Measurements from ENCODE around the gene GRAP. TPM values are rescaled to one million over a fixed set of nuclear protein-coding genes. Genes with fewer than 3 reads are reported as not detected.
A peak's percentile ranks its signal among the peaks of the same experiment; 100 is the strongest.

GRAP gene
- total RNA-seq, 2 donors from 2014 or later: 2.5 to 5.6 TPM

GRCh38 chr17:18985475-18985874, 61.3 kb downstream of the GRAP start:
- Histone ChIP-seq H3K4me3 (no peak overlapping the region), H3K36me3 (no peaks in the 10 kb centered on the region), H3K27me3 (no peaks in the 10 kb centered on the region), H3K27ac (peak overlapping the region; percentile 80 to 84), H3K4me1 (peaks cover 0 to 51% of the 10 kb centered on the region in 2 donors), H3K9me3 (no peaks in the 10 kb centered on the region)
- TF ChIP-seq, protein P1, sequence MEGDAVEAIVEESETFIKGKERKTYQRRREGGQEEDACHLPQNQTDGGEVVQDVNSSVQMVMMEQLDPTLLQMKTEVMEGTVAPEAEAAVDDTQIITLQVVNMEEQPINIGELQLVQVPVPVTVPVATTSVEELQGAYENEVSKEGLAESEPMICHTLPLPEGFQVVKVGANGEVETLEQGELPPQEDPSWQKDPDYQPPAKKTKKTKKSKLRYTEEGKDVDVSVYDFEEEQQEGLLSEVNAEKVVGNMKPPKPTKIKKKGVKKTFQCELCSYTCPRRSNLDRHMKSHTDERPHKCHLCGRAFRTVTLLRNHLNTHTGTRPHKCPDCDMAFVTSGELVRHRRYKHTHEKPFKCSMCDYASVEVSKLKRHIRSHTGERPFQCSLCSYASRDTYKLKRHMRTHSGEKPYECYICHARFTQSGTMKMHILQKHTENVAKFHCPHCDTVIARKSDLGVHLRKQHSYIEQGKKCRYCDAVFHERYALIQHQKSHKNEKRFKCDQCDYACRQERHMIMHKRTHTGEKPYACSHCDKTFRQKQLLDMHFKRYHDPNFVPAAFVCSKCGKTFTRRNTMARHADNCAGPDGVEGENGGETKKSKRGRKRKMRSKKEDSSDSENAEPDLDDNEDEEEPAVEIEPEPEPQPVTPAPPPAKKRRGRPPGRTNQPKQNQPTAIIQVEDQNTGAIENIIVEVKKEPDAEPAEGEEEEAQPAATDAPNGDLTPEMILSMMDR (IDR thresholded peaks at IDR 0.05): no peak
- DNase-seq (ENCODE audit: low spot score): no peak

GRCh38 chr17:18984273-18985114, 62.3 kb downstream of the GRAP start:
- Histone ChIP-seq H3K27me3 (no peaks in the 10 kb centered on the region), H3K27ac (peak overlapping the region; percentile 80 to 84), H3K4me1 (peaks cover 0 to 41% of the 10 kb centered on the region in 2 donors), H3K4me3 (no peak overlapping the region), H3K9me3 (no peaks in the 10 kb centered on the region), H3K36me3 (peaks cover 2% of the 10 kb centered on the region)
- TF ChIP-seq, protein P1 (IDR thresholded peaks at IDR 0.05): no peak
- no peak for DNase-seq (ENCODE audit: low spot score)

DNA sequence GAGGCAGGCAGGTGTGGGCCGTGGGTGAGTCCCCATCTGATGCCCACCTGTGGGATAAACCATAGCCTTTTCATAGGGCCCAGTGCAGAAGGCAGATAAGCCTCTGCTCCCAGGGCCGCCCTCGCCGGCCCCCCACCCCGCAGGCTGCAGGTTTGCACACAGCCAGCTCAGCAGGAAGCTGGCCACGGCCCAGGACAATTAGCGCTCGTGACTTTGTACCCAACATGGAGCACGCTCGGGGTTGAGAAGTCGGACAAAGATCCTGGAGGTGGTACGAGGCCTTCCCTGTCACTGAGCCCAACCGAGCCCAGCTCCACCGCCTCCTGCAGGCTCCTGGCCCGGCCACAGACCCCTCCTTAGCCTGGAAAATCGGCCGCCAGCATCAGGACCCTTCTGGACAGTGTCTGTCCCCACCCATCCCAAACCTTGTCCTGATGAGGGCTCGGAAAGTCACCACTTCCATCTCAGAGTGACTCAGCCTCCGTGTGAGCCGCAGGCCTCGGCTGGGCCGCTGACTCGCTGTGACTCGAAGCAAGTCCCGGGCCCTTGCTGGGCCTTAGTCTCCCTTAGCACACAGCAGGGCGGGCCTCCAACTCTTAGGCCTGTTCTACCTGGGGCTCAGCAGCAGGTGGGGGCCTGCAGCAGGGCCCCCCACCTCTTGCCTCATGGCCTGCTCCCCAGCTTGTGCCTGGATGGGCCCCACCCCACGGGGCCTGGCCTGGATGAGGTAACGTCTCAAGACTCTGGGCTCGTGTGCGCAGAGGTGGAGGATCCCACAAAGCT, 64.9 kb downstream of the GRAP start:
- TF ChIP-seq, protein P1 (IDR thresholded peaks at IDR 0.05): no peak
- Histone ChIP-seq H3K4me3 (no peak overlapping the region), H3K36me3 (peaks cover 24% of the 10 kb centered on the region), H3K9me3 (no peaks in the 10 kb centered on the region), H3K4me1 (peaks cover 0 to 16% of the 10 kb centered on the region in 2 donors), H3K27ac (peak overlapping the region in 1 of 2 donors; percentile 57), H3K27me3 (no peaks in the 10 kb centered on the region)
- DNase-seq (ENCODE audit: low spot score): no peak

- TF ChIP-seq, protein P1 (IDR thresholded peaks at IDR 0.05): no peak
- H3K27ac ChIP-seq: peak overlapping the region in 1 of 2 donors; percentile 57
- DNase-seq (ENCODE audit: low spot score): no peak
- H3K27me3 ChIP-seq: no peaks in the 10 kb centered on the region
- no peak overlapping the region for H3K4me3 ChIP-seq
- peaks cover 0 to 11% of the 10 kb centered on the region in 2 donors for H3K4me1 ChIP-seq
- peaks cover 30% of the 10 kb centered on the region for H3K36me3 ChIP-seq
- no peaks in the 10 kb centered on the region for H3K9me3 ChIP-seq
These were observed 65.5 kb downstream of the GRAP start for GRCh38 chr17:18981335-18981641.

GRCh38 chr17:18980682-18981334, 65.9 kb downstream of the GRAP start:
- Histone ChIP-seq H3K4me3 (no peak overlapping the region), H3K27me3 (no peaks in the 10 kb centered on the region), H3K9me3 (no peaks in the 10 kb centered on the region), H3K36me3 (peaks cover 31% of the 10 kb centered on the region), H3K4me1 (peaks cover 0 to 6% of the 10 kb centered on the region in 2 donors), H3K27ac (no peak overlapping the region)
- TF ChIP-seq, protein P1 (IDR thresholded peaks at IDR 0.05): no peak
- no peak for DNase-seq (ENCODE audit: low spot score)

All from right atrium auricular region (tissue), 2 donors.